ENCODE results near the gene TBC1D22B. TPM values are rescaled to one million over a fixed set of nuclear protein-coding genes. Genes with fewer than 3 reads are reported as not detected.

Gene TBC1D22B
- polyA plus RNA-seq, 2 of the 4 experiments (the other 2 are of a cell fraction): 5.7 to 6.4 TPM

DNA sequence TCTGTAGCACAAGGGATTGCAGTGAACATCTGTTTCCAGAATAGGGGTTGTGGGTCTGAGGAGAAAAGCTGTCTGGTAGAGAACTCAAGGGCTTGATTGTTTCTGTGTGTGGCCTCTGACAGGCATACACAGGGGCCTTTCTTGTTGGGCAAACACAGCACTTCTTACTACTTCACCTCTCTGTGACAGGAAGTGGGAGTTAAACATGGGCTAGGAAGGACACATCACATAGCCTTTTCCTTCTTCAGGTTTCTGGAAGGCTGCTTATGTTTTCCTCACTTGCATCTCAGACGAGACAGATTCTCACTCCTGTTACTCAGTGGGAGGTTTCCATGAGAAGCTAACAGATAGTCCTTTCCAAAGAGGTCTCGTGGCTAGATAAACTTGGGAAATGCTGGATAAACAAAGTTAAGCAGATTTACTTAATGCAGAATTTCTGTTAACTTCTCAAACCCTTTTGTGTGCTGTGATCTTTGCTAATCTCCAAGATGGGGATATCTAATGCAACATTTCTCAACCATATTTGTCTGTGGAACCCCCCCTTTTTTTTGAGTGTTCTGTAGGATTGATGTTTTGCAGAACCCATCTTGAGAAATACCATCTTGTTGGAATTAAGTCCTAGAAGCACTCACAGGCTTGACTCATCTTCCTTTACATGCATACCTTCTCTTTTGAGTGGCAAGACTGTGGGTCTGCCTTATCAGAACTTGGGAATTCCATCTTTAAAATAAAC, 54.3 kb downstream of the TBC1D22B start:
- Histone ChIP-seq H3K4me3 (no peak overlapping the region), H3K4me2 (no peak overlapping the region), H3K4me1 (no peaks in the 10 kb centered on the region), H3K27ac (no peak overlapping the region), H3K9me3 (no peaks in the 10 kb centered on the region)
- POLR2A ChIA-PET: no interaction called here
- no peak for ATAC-seq
- CTCF ChIA-PET: interaction anchor here (1.7 kb wide), 1 partner anchor 294 kb away, joined by 5 read pairs; no protein-coding TSS in a partner anchor
- TF ChIP-seq CEBPB (IDR thresholded peaks at IDR 0.05): no peak
- no peak for DNase-seq (ENCODE audit: low read depth in 1 of 2, low spot score in 1 of 2)
- WGBS (ENCODE audit: missing lambda C conversion rate): 80% methylated on average over 2 of the region's 2 CpGs
- no peak for FAIRE-seq

DNA sequence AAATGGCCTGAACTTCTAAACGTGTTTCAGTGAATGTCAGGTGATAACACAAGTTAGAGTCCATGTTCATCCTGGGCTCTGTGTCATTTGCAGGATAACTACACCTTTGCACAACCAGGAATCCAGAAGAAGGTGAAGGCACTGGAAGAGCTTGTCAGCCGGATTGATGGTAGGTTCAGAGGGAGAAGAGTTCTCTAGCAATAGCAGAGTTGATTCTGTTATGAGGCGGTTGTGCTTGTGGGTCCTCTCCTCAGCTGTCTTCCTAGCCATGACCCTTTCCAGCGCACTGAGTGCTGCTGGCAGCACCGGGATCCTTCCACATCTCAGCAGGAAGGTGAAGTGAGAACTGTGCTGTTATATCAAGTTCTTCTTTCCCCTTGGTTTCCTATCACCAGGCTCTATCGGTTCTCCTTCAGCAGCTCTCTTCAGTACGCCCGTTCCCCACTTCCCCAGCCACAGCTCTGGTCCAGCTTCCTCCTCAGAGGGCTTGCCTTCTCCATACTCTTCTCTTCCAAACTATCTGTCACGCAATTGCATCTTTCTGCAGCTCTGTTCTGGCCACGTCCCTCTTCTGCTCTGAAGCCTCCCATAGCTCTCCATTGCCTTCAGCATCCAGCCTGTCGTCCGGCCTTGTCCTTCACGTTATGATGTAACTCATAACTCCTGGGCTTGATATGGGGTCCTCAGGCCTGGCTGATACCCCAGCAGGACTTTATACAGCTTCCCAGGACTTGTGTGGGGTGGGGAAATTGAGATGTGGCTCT, 56.3 kb downstream of the TBC1D22B start:
- Histone ChIP-seq H3K27ac (no peak overlapping the region), H3K4me2 (no peak overlapping the region), H3K4me3 (no peak overlapping the region), H3K4me1 (no peaks in the 10 kb centered on the region), H3K9me3 (no peaks in the 10 kb centered on the region)
- FAIRE-seq (no peak), ATAC-seq (no peak), DNase-seq (ENCODE audit: low read depth in 1 of 2, low spot score in 1 of 2) (no peak)
- ChIA-PET POLR2A (no interaction called here), CTCF (interaction anchor here (0.5 to 3.7 kb wide), 10 partner anchors 10 to 546 kb away, joined by 3 to 19 read pairs (median 6); no protein-coding TSS in a partner anchor)
- TF ChIP-seq HEYL (CRISPR knock-in tag; IDR thresholded peaks at IDR 0.05) (no peak), POLR2AphosphoS2 (conservative IDR thresholded peaks at IDR 0.05; ENCODE audit: low read length) (no peak), SMC3 (IDR thresholded peaks at IDR 0.05) (no peak), RCOR1 (IDR thresholded peaks at IDR 0.05; ENCODE audit: low read depth, low read length) (no peak), BHLHE40 (IDR thresholded peaks at IDR 0.05; ENCODE audit: low read depth, low read length) (no peak), CHD2 (IDR thresholded peaks at IDR 0.05; ENCODE audit: low read length, partially characterized antibody) (no peak), RARB (CRISPR knock-in tag; IDR thresholded peaks at IDR 0.05) (no peak), NR3C1 (IDR thresholded peaks at IDR 0.05) (no peak), ESRRA (IDR thresholded peaks at IDR 0.05; ENCODE audit: borderline replicate concordance, low read length) (no peak), EHMT2 (IDR thresholded peaks at IDR 0.05; ENCODE audit: low read depth) (no peak), JUNB (IDR thresholded peaks at IDR 0.05) (no peak)
- TF ChIP-seq, protein P1, sequence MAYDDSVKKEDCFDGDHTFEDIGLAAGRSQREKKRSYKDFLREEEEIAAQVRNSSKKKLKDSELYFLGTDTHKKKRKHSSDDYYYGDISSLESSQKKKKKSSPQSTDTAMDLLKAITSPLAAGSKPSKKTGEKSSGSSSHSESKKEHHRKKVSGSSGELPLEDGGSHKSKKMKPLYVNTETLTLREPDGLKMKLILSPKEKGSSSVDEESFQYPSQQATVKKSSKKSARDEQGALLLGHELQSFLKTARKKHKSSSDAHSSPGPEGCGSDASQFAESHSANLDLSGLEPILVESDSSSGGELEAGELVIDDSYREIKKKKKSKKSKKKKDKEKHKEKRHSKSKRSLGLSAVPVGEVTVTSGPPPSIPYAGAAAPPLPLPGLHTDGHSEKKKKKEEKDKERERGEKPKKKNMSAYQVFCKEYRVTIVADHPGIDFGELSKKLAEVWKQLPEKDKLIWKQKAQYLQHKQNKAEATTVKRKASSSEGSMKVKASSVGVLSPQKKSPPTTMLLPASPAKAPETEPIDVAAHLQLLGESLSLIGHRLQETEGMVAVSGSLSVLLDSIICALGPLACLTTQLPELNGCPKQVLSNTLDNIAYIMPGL (CRISPR knock-in tag; IDR thresholded peaks at IDR 0.05; ENCODE audit: borderline replicate concordance): no peak
- TF ChIP-seq, protein P2, sequence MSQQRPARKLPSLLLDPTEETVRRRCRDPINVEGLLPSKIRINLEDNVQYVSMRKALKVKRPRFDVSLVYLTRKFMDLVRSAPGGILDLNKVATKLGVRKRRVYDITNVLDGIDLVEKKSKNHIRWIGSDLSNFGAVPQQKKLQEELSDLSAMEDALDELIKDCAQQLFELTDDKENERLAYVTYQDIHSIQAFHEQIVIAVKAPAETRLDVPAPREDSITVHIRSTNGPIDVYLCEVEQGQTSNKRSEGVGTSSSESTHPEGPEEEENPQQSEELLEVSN (IDR thresholded peaks at IDR 0.05; ENCODE audit: borderline replicate concordance, low read depth): no peak
- WGBS (ENCODE audit: missing lambda C conversion rate): 87% methylated on average over 13 of the region's 13 CpGs

DNA sequence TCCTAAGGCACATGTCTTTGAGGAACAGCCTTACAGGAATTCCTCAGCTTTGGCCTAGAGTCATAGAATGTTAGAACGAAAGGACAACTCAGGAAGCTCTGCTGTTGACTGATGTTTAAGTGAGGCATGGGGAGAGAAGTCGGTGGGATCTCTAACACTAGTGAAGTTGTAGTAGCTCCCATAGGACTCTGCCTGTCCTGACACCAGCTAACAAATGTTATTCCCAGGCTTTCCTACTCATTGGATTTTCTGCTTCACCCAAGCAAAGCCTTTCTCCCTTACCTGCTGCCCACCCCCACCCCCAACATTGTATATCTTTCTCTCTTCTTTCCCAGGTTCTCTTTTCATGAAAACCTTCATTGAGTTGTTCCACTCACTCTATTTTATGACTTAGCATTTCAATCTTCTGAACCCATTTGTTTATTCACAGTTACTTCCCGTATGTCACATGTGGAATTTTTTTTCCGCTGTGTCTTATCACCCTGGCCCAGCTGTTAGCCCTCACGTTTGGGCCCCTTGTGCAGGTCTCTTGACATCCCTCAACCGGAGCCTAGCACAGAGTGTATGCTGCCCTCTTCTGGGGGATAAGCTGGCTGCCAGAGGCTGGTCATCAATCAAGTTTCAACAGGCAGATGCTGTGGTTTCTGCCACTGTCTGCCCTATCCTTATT, 57.0 kb downstream of the TBC1D22B start:
- WGBS (ENCODE audit: missing lambda C conversion rate): 52% methylated on average over 6 of the region's 6 CpGs
- H3K4me3 ChIP-seq: no peak overlapping the region
- TF ChIP-seq, protein P3, sequence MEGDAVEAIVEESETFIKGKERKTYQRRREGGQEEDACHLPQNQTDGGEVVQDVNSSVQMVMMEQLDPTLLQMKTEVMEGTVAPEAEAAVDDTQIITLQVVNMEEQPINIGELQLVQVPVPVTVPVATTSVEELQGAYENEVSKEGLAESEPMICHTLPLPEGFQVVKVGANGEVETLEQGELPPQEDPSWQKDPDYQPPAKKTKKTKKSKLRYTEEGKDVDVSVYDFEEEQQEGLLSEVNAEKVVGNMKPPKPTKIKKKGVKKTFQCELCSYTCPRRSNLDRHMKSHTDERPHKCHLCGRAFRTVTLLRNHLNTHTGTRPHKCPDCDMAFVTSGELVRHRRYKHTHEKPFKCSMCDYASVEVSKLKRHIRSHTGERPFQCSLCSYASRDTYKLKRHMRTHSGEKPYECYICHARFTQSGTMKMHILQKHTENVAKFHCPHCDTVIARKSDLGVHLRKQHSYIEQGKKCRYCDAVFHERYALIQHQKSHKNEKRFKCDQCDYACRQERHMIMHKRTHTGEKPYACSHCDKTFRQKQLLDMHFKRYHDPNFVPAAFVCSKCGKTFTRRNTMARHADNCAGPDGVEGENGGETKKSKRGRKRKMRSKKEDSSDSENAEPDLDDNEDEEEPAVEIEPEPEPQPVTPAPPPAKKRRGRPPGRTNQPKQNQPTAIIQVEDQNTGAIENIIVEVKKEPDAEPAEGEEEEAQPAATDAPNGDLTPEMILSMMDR (IDR thresholded peaks at IDR 0.05): peak; percentile 48
- TF ChIP-seq RAD21 (conservative IDR thresholded peaks at IDR 0.05 in 1 of 2, IDR thresholded peaks at IDR 0.05 in 1 of 2): peak; percentile 36 to 57; a peak in 4 of 5 replicates
- no peak for TF ChIP-seq EP300 (IDR thresholded peaks at IDR 0.05)
- peak; percentile 93 for TF ChIP-seq HOXB5 (CRISPR knock-in tag; IDR thresholded peaks at IDR 0.05)
- TF ChIP-seq, protein P2 (IDR thresholded peaks at IDR 0.05; ENCODE audit: borderline replicate concordance, low read depth): no peak
- TF ChIP-seq NR3C1 (IDR thresholded peaks at IDR 0.05): no peak
- ATAC-seq (peak; percentile 78 to 86; a peak in 5 of 6 replicates), FAIRE-seq (no peak), DNase-seq (ENCODE audit: low read depth in 1 of 2, low spot score in 1 of 2) (peak; percentile 22 to 38)
- CTCF ChIA-PET: interaction anchor here (0.5 to 3.7 kb wide), 11 partner anchors 9 to 1025 kb away, joined by 3 to 19 read pairs (median 4); no protein-coding TSS in a partner anchor
- no peak overlapping the region for H3K4me2 ChIP-seq
- POLR2A ChIA-PET: no interaction called here
- H3K27ac ChIP-seq: no peak overlapping the region
- H3K4me1 ChIP-seq: no peaks in the 10 kb centered on the region
- H3K9me3 ChIP-seq: no peaks in the 10 kb centered on the region
